Activated CD4-positive, alpha-beta T cell treated with anti-CD3 and anti-CD28 coated beads, Interleukin-10, Interleukin-2, amounts not matched to agents 100 ng/mL and 50 ng/mL, durations not matched to agents 16 hours and 8 hours (primary cell): ENCODE data around the gene SUSD4.
"Not testable (repeated sequence)": the region's sequence is repeated elsewhere in the genome, so short reads cannot be mapped to it uniquely, and the experiment has no call there.

ENCODE experiments used
- DNase-seq: peaks from one replicate; pipeline ENCODE4 v3.0.0-alpha.2; 2020

The SUSD4 gene

DNA sequence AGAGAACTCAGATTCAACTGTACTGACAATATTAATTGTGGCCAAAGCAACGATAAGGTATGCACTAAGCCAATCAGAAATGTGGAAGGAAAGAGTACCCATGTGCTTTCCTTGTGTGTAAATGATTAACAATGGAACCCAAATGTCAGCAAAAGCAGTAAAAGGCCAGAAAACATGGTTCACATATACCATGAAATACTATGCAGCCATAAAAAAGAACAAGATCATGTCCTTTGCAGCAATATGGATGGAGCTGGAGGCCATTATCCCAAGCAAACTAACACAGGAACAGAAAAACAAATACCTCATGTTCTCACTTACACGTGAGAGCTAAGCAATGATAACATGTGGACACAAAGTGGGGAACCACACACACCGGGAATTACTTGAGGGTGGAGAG, 78.5 kb downstream of the SUSD4 start:
- no peak for DNase-seq

DNA sequence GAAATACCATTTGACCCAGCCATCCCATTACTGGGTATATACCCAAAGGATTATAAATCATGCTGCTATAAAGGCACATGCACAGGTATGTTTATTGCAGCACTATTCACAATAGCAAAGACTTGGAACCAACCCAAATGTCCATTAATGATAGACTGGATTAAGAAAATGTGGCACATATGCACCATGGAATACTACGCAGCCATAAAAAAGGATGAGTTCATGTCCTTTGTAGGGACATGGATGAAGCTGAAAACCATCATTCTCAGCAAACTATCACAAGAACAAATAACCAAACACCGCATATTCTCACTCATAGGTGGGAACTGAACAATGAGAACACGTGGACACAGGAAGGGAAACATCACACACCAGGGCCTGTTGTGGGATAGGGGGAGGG, 80.3 kb downstream of the SUSD4 start:
- DNase-seq, result not testable (repeated sequence)

DNA sequence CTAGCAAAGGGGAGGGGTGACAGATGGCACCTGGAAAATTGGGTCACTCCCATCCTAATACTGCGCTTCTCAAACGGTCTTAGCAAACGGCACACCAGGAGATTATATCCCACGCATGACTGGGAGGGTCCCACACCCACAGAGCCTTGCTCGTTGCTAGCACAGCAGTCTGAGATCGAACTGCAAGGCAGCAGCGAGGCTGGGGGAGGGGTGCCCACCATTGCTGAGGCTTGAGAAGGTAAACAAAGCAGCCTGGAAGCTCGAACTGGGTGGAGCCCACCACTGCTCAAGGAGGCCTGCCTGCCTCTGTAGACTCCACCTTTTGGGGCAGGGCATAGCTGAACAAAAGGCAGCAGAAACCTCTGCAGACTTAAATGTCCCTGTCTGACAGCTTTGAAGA, 85.7 kb downstream of the SUSD4 start:
- DNase-seq, result not testable (repeated sequence)

DNA sequence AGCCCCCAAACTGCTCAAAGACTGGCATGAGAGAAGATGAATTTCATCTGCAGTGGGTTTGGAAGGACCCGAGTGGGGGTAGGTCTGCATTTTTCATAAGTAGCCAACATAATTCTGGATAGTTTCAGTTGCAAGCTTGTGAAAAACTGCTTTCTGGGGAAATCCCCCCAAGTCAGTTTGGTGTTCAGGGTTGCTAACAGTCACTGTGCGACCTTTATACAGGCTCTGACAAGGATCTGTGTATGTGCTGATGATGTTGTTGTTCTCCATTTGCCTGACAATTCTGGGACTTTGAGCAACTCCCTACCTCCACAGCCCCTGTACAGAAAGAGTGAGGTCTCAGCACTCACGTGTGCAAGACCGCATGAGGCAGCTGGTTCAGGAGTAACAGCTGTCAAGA, 87.9 kb downstream of the SUSD4 start:
- DNase-seq, result no peak

DNA sequence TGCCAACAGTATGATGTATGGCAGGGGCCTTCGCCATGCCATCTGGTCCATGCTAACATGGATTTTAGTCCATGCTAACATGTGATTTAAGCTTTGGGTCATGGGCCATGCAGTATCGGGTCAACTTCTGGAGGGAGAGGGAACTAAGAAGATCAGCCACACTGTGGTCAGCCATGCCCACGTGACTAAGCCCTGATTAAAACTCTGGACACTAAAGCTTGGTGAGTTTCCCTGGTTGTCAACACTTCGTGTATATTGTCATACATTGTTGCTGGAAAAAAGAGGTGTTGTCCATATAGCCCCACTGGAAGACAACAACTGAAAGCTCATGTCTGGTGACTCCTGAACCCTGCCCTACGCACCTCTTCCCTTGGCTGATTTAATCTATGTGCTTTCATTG, 90.5 kb downstream of the SUSD4 start:
- DNase-seq, result no peak

DNA sequence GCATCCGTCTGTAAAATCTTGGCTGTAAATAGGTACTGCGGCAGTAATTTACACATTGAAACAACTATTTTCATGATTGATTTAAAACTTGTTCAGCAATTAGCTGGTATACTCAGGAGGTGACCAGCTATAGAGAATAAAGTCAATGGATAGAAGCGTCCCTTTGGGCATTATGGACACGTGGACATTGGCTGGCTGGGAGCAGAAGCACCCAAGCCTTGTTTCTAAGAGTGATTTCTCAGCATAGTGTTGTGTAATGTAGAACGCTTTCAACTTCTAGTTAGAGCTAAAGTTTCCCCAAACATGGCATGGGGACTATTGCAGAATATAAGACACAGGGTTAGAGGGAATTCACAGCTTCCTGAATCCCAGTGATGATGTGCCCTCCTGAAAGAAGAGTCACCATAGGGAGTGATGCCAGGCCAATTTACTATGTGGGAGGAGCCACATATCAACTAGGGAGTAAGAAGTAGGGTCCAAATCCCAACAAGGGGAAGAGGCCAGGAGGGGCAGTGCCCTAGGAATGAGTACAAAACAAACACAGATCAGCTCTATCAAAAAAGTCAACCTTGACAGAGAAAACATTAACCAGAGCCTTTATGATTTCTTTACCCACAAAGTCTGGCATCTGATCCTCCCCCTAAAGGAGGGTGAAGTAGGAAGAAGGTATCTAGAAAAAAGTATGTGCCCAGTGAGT, 92.7 kb downstream of the SUSD4 start:
- DNase-seq, result no peak

DNA sequence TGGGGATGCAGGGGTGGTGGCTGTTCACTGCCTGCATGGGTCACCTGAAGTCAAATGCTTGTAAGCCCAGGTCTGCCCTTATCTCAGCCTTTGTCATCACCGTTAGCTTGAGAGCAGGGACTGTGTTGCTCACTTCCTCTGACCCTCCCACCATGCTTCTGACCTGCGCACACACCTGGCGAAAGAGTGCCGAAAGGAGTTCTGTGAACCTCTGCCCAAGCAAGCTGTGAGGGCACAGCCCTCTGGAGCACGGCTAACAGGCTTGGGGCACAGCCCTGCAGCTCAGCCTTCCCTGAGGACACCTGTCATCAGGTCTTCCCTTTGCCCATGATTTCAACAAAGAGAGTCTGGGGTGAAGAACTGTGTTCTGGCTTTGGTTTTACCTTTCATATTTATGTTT, 93.8 kb downstream of the SUSD4 start:
- DNase-seq, result no peak

DNA sequence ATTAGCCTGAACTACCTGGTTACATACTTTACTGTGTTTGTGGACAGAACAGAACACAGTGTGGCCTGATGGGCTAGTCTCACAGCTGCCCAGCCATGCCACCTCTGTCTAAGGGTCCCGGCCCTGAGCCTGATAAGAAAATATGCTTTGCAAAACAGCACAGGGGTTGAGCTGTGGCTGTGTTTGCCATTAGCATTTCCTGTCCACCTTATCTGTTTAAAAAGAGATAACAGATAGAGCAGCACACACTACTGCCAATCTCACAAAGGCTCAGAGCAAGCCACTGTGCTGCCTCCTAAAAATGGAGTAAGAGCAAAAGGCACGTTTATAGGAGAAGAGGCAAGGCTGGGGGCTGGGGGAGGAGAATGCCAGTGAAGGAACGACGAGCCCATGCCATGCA, 95.0 kb downstream of the SUSD4 start:
- no peak for DNase-seq

DNA sequence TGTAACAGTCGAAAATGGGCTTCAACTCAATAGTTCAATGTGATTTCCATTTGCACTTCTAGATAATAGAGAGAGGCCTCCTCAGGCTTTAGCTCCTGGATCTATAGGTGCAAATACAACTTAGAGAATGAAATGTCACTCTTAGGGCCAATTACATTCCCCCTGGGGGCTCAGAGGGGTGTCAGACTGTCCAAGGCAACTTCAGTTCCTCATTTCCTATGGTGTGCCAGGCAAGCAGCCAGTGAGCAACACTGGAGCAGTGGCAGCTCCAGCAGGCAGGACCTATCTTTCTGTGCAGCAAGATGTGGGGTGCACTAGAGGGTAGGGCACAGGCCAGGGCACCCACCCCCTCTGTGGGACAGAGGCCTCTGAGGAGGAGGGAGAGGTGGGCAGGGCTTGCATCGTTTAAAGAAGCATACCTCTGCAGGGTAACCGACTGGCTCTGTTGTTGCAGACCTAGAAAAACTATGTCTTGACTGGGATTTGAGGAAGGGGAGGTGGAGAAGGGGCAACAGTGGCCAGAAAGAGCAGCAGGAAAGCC, 97.3 kb downstream of the SUSD4 start:
- DNase-seq, result no peak

DNA sequence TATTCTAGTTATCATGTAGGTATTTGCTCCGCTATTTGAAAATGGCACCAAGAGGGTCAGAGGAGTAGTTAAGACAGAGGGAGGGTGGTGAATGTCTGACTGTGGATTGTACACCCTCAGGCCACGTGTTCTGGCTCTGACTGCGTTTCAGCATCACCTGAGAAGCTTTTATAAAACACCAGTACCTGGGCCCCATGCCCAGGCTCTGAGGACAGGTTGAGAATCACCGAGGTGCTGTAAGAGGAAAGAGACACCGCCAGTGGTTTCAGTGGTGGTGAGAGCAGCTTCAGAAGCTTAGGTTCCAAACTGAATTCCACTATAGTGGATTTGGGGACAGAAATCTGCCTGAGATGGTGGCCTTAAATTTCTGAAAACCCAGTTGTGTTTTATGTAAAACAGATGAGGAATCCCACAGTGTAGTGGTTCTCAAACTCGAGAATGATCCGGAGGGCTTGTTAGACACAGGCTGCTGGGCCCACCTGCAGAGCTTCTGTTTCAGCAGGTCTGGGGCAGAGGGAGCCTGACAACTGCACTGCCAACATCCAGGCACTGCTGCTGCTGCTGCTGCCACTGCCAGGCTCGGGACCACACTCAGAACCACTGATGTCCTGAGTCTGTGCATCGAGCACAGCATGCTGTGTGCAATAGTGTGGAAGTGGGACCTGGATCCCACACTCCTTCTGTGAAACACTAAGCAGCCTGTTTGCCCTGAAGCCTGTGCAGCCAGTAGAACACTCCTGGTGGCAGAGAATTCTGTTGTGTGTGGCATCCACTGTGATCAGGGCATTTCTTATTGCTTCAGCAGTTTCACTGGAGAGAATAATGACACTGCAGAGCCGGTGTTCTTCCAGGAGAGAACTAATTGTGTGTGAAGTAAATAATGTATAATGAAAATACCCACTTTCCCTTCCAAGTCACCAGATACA, 98.7 kb downstream of the SUSD4 start:
- DNase-seq, result no peak

DNA sequence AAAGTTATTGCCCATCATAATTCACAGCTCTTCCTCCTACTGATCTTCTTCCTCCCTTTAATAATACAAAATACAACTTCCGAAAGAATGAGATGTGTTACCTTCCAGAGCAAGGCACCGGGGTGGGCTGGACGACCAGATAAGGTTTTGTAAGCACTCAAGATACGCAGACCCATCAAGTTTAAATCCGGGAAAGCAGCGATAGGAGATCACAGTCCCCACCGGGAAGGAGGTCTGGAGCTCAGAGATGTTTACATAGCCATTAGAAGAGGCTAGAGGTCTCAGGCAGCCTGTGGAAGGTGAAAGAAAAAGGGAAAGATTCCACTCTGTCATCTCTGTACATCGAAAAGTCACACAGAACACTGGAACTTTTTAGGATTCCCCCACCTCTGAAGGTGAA, 99.4 kb downstream of the SUSD4 start:
- DNase-seq, result no peak

DNA sequence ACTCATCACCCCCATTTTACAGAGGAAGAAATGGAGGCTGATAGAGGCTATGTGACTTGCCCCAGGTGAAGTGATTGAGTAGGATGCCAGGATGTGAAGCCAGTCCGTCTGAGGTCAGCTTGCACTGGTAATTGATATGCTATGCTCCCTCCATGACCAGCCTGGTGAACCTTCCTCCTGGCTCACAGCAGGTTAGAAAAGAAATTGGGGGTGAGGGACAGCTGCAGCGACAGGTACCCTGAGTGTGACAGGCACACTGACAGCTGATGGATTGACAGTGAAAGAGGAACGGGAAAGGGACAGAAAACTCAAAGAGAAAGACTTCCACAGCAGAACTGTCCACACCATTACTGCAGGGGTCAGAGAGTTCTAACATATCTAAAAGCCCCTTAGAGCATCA, 102.1 kb downstream of the SUSD4 start:
- no peak for DNase-seq

DNA sequence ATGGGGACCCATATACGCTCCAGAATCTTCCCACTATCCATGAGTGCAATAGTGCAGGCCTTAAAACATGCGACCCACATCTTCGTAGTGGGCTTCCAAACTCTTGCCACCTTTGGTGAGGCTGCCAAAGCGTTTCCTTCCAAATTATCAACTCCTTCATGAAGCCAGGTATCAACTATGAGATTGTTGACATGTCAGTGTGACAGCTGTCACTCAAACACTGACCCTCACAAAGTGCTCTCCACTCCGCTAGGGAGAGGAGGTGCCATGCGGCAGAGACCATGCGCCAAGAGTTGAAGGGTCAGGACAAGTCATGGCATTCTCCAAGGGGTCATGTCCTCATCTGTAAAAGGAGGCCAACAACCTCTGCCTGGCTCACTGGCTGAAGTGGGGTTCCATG, 103.3 kb downstream of the SUSD4 start:
- DNase-seq, result no peak

DNA sequence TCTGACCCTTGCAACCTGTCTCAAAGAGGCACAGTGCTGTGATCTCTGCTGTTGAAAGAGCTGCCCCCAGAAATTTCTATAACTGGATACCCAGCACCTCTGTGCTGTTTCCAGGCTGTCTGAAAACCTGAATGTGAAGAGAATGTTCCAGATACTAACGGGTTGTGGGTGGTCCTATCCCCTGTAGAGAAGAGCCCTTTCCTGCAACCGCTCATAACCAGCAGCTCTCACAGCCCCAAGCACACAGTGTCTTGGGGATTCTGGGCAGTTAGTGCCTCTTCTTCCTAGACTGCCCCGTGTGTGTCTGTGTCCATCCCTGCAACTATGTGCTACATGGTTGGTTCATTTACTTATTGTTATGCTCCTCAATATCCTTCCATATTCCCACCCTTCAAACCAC, 104.5 kb downstream of the SUSD4 start:
- no peak for DNase-seq

DNA sequence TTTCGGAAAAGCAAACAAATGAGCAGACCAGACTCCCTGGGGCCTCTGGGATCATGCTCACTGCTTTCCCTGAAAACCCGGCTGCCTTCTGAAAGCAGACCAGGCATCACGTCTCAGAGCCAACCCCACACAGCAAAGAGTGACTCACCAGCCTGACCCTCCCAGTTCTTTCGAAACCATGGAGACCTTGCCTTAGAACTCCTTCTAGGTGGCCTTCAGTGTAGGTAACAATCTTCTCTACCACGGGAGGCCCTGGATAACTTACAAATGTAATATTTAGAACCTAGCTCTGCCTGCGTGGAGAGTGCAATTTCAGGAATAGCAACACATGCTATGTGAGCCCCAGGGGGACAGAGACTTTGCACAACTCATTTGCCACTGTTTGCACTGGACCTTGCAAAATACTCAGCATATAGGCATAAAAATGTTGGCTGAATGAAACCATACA, 105.2 kb downstream of the SUSD4 start:
- no peak for DNase-seq

DNA sequence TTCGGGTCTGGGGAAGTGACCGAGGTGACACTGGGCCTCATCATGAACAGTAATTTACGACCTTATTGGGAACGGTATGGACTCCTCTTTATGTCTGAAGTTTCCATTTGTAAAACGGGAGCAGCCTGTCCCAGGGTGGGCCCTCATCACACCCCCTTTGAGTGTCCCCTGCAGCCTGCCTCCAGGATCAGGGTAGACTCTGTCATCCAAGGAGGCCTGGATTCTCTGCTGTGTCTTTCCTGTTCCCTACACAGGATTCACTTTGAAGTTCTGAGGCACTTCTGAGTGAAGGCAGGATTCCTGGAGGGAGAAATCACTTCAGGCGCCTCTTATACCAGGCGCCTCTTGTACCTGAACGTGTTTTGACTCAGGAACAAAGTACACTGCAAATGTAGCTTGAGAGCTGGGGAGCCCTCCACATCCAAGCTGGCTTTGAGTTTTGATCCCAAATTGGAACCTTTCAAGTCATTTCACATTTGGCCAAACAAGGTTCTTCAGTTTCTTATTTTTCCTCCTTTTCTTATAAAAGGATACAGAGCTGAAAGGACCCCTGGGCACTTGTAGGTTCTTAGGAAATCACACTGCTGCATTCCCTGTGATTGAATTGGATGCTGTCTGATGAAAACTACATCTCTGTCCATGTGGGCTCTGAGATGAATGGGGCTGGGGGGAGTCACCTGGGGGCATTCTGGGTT, 106.0 kb downstream of the SUSD4 start:
- no peak for DNase-seq

DNA sequence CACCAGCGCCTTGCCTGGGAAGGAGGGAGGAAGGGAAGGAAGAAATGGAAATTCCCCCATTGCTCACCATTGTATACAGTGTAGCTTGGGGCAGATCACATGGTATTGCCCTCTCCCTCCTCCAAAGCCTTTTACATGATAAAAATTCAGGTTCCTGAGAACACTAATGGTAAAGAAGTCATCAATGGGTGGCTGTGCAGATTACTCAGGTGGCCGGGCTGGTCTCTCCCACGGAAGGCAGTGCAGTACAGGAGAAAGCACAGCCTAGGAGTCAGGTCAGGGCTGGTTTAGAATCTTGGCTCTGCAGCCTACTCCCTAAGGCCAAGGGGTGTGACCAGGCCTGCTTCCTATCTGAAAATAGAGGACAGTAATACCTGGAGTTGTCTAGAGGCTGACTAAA, 107.9 kb downstream of the SUSD4 start:
- DNase-seq, result no peak

DNA sequence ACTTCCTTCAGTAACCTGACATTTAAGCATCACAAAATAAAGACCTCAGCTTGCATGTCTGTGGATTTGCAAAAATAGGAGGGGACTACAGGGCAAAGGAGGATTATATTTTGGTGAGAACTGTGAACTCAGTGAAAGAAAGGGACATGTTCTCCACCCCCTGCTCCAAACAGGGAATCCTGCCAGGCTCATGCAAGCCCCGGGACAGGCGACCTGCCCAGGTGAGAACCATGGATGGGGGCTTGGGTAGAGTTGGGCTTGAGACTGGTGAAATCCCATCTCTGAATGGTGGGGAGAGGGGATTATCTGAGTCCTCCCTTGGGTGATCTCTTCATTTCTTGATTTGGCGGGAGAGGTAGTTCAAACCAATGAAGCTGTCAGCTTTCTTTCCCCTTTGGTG, 110.1 kb downstream of the SUSD4 start:
- no peak for DNase-seq

DNA sequence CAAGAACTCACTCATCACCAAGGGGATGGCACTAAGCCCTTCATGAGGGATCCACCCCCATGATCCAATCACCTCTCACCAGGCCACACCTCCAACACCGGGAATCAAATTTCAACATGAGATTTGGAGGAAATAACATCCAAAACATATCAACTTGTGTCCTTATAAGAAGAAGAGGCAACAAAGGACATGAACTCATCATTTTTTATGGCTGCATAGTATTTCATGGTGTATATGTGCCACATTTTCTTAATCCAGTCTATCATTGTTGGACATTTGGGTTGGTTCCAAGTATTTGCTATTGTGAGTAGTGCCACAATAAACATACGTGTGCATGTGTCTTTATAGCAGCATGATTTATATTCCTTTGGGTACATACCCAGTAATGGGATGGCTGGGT, 112.6 kb downstream of the SUSD4 start:
- DNase-seq, result not testable (repeated sequence)

DNA sequence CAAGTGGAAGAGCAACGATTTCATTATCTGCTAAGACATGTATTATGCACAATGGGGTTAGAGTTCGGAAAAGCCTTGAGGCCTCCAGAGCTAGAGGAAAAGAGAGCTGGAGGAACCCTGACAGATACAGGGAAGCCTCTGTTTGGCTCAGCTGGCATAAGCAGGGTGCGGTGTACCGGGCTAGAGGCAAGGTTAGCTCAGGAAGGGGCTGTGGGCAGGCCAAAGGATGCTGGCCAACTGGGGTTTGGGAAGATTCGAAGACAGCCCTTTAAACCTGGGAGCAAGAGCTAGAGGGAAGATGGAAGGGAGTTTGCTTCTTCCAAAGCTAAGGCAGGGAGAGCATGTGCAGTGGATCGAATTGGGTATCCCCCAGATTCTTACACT, 113.4 kb downstream of the SUSD4 start:
- no peak for DNase-seq

DNA sequence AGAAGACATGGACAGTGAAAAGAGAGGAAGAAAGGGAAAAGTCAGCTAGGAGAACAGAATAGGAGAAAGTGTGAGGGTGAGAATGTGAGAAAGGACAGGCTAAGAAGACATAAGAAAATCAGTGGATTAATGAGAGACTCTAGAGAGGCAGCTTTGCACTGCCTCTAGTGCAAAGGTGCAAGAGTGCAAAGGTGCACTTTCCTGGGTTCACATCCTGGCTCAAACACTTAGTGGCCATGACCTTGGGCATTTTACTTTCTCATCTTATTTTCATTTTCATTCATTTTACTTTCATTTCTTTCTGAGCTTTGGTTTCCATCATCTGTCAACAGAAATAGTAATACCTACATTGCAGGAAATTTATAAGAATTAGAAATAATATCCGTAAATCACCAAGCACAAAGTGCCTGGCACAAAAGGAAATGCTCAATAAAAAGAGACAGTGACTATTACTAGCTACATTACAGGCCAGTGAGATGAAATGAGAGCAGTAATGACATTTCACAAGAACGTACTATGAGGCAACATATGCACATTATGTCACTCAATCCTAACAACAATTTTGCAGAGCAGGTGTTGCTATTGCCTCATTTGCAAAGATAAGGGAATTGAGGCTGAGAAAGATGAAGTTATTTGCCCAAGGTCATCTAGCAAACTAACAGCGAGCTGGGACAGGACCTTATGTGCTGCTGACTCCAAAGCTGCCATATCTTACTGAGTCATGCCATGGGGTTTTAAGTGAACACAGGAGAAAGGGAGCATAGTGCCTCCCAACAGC, 113.9 kb downstream of the SUSD4 start:
- DNase-seq, result no peak

DNA sequence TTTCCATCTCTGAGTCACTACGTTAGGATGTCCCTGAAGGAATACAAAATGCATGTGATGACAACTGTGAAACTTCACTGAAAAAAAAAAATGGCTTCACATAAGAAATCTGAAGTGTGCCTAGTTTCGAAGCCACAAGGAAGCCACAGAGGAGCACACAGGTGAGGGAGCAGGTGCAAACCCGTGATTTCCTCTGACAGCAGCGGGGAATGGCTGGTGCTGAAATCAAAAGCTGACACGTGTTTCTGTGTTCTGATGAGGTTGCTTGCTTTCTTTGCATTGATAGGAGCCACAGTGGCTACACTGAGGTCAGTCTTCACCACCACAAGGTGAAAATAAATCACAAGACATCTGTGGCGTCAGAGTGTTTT, 115.2 kb downstream of the SUSD4 start:
- DNase-seq, result peak; percentile 20
